Measurements from ENCODE around the gene MUC6.

DNA sequence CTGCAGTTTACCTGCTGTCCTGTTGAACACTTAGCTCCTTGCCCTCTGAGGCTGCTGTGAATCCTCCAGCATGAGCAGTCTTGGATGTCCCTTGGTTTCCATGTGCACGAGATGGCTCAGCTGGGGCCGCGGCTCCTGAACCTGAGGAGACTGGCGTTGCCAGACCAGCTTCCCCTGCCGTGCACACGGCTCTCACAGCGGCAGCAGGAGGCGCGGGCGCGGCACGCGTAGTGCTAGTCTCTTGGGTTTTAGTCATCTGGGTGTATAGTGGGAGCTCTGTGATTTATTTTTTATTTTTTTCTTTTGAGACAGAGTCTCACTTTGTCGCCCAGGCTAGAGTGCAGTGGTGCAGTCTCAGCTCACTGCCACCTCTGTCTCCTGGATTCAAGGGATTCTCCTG is 54.8 kb downstream of the MUC6 start:
- TF ChIP-seq, protein P1, sequence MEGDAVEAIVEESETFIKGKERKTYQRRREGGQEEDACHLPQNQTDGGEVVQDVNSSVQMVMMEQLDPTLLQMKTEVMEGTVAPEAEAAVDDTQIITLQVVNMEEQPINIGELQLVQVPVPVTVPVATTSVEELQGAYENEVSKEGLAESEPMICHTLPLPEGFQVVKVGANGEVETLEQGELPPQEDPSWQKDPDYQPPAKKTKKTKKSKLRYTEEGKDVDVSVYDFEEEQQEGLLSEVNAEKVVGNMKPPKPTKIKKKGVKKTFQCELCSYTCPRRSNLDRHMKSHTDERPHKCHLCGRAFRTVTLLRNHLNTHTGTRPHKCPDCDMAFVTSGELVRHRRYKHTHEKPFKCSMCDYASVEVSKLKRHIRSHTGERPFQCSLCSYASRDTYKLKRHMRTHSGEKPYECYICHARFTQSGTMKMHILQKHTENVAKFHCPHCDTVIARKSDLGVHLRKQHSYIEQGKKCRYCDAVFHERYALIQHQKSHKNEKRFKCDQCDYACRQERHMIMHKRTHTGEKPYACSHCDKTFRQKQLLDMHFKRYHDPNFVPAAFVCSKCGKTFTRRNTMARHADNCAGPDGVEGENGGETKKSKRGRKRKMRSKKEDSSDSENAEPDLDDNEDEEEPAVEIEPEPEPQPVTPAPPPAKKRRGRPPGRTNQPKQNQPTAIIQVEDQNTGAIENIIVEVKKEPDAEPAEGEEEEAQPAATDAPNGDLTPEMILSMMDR (IDR thresholded peaks at IDR 0.05), result no peak
- no peak for TF ChIP-seq POLR2A (IDR thresholded peaks at IDR 0.05)

Data from uterus (tissue), 2 donors.